ENCODE results near the gene ARMC5. TPM values are rescaled to one million over a fixed set of nuclear protein-coding genes. Genes with fewer than 3 reads are reported as not detected.

ARMC5 gene
- total RNA-seq, 1 experiment from 2014 or later = 11.8 TPM

DNA sequence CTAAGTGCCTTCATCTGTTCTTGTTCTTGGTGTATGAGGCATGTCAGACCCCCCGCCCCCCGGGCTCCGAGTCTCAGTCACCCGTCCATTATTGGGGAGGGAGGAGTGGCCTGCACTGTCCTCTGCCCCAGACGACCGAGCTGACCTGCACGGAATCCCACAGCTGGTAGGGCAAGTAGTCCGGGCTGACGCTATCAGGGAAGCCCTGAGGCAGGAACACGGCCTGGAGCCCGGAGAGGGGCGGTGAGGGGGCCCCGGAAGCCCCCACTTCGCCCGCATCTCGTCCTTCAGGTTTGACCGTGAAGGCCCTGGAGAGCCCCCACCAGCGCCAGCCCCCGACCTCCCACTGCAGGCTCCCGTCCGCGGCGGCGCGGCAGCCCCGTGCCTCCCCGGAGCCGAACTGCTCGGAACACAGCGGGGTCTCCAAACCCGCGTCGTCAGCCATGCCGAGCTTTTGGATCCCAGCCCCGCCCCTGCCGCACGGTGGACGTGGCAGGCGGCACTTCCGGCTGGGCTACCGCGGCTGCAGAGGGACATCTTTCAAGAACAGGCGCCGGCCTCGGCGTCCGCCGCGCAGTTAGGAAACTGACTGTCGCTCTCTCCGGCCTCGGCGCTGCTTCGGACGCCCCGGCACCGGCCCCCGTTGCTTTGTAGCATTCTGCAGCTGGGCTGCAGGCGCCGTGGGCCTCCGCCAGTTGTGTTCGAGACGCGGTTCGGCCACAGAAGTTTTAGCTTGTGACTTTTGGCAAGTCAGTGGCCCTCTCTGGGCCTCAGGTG is 48.8 kb downstream of the ARMC5 start, which contains the start of gene RUSF1 (continued):
- TF ChIP-seq TCF7L2 (IDR thresholded peaks at IDR 0.05; ENCODE audit: borderline replicate concordance, extremely low read depth, insufficient read depth, insufficient read length) (peak; percentile 69), EGR1 (IDR thresholded peaks at IDR 0.05; ENCODE audit: low read depth) (no peak), ATF3 (IDR thresholded peaks at IDR 0.05) (no peak)

DNA sequence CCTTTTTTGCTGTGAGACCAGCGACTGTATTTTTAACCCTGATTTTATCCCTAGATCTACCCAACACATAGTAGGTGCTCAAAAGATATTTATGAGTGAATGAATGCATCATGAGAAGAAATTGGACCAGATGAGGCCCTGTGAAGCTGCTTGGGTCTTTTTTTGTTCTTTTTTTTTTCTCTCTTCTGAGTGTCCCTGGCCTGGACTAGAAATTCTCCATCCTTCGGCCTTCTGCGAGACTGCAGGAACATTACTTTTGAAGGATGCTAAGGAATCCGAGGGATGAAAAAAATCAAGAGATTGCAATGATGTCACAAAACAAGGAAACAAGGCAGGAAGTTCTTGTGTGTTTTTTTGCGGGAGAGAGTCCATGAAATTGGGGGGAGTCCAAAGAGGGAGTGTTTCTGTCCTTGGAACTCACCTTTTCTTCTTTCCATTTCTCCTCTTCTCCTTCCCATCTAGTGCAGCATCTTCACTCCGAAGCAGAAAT is 49.5 kb downstream of the ARMC5 start:
- peaks cover 16% of the 10 kb centered on the region for H3K79me2 ChIP-seq (ENCODE audit: insufficient read depth, low read length)
- no peak for DNase-seq (ENCODE audit: low read depth, low spot score)
- H3K9me2 ChIP-seq (ENCODE audit: insufficient read depth) = no peaks in the 10 kb centered on the region
- H3K9ac ChIP-seq (ENCODE audit: low read length) = peak overlapping the region; percentile 96
- peak; percentile 9; the same call in 1 of the 2 replicates for ATAC-seq
- BruUV-seq (replicated peaks) = TSS peak; percentile 83
- ChIA-PET POLR2A (interaction anchor here (0.6 to 1.2 kb wide), 3 partner anchors 32 to 74 kb away, joined by 3 to 6 read pairs (median 3); no protein-coding TSS in a partner anchor), CTCF (interaction anchor here (0.6 kb wide), 1 partner anchor 206 kb away, joined by 9 read pairs; no protein-coding TSS in a partner anchor), RAD21 (ENCODE audit: low non-redundant PET in 1 of 2, low total read pairs in 2 of 2, uncharacterized antibody in 2 of 2, unreplicated experiment in 2 of 2) (no interaction called here)
- peaks cover 14 to 20% of the 10 kb centered on the region in 2 experiments; a peak in 3 of 4 replicates for H3K4me1 ChIP-seq (ENCODE audit: control insufficient read depth in 1 of 2, insufficient read depth in 2 of 2, low read length in 2 of 2)
- TF ChIP-seq SIN3A (IDR thresholded peaks at IDR 0.05; ENCODE audit: low read depth) = no peak; the same call in 1 of the 2 replicates
- TF ChIP-seq, protein P1, sequence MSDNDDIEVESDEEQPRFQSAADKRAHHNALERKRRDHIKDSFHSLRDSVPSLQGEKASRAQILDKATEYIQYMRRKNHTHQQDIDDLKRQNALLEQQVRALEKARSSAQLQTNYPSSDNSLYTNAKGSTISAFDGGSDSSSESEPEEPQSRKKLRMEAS (IDR thresholded peaks at IDR 0.05) = no peak
- no peak for TF ChIP-seq EZH2phosphoT487 (IDR thresholded peaks at IDR 0.05; ENCODE audit: borderline replicate concordance)
- peak; percentile 68 for TF ChIP-seq ZFX (IDR thresholded peaks at IDR 0.05)
- TF ChIP-seq POLR2AphosphoS5 (IDR thresholded peaks at IDR 0.05; ENCODE audit: low read depth, low read length) = no peak
- TF ChIP-seq FOSL1 (IDR thresholded peaks at IDR 0.05; ENCODE audit: low read depth) = 0 out of 2 replicates have a peak, but pooled peaks have one; percentile 12
- TF ChIP-seq, protein P2, sequence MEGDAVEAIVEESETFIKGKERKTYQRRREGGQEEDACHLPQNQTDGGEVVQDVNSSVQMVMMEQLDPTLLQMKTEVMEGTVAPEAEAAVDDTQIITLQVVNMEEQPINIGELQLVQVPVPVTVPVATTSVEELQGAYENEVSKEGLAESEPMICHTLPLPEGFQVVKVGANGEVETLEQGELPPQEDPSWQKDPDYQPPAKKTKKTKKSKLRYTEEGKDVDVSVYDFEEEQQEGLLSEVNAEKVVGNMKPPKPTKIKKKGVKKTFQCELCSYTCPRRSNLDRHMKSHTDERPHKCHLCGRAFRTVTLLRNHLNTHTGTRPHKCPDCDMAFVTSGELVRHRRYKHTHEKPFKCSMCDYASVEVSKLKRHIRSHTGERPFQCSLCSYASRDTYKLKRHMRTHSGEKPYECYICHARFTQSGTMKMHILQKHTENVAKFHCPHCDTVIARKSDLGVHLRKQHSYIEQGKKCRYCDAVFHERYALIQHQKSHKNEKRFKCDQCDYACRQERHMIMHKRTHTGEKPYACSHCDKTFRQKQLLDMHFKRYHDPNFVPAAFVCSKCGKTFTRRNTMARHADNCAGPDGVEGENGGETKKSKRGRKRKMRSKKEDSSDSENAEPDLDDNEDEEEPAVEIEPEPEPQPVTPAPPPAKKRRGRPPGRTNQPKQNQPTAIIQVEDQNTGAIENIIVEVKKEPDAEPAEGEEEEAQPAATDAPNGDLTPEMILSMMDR (IDR thresholded peaks at IDR 0.05 in 2 of 3, conservative IDR thresholded peaks at IDR 0.05 in 1 of 3; ENCODE audit: borderline replicate concordance in 1 of 3, insufficient read depth in 1 of 3, low read depth in 2 of 3, low read length in 2 of 3) = no peak
- TF ChIP-seq RAD21 (IDR thresholded peaks at IDR 0.05; ENCODE audit: low read depth) = no peak
- TF ChIP-seq EGR1 (IDR thresholded peaks at IDR 0.05; ENCODE audit: low read depth) = no peak
- no peaks in the 10 kb centered on the region for H4K20me1 ChIP-seq (ENCODE audit: insufficient read depth)
- peak overlapping the region; percentile 97 to 98 for H3K4me3 ChIP-seq (replicated peaks in 1 of 2; ENCODE audit: low read depth in 1 of 2, low read length in 2 of 2)
- H3K9me3 ChIP-seq (ENCODE audit: control insufficient read depth in 1 of 2, insufficient read depth in 1 of 2, low read depth in 1 of 2, low read length in 2 of 2) = no peaks in the 10 kb centered on the region
- peak overlapping the region; percentile 33 for H2AFZ ChIP-seq (ENCODE audit: low read depth, low read length, poor library complexity, severe bottlenecking)
- H3K4me2 ChIP-seq (ENCODE audit: low read length) = peak overlapping the region; percentile 78
- H3K36me3 ChIP-seq (ENCODE audit: control insufficient read depth in 1 of 2, insufficient read depth in 2 of 2, low read length in 2 of 2) = peaks cover 0 to 3% of the 10 kb centered on the region in 2 experiments; a peak in 1 of 4 replicates
- intact Hi-C loops (cut with micrococcal nuclease) = loop anchor here (10.0 kb wide), 1 partner anchor 366 kb away; the partner anchor contains the start of gene ZNF267
- H3K27me3 ChIP-seq (ENCODE audit: insufficient read depth, low read length) = no peaks in the 10 kb centered on the region
- peak overlapping the region; percentile 76 for H3K27ac ChIP-seq (ENCODE audit: low read depth, low read length)

Measured in HCT116 (cell line).